Lower leg skin (tissue), 3 donors: ENCODE results near the gene USP31.

Experiments used
- POLR2A ChIP-seq, 2 donors: fragments of 450-650 bp; IDR thresholded peaks; one replicate each; pipeline ENCODE4 v1.6.1; 2016 to 2017; ENCODE audit warnings: antibody characterized with exemption in 2 of 2, mild to moderate bottlenecking in 1 of 2, moderate library complexity in 1 of 2
- TF ChIP-seq, protein P1 (sequence below), 3 donors: fragments of 450-650 bp; IDR thresholded peaks; one replicate each; pipeline ENCODE4 v1.5.1; 2016; ENCODE audit warnings: antibody characterized with exemption in 3 of 3, mild to moderate bottlenecking in 3 of 3, moderate library complexity in 2 of 3

GRCh38 chr16:23124315-23124714 lies 24.9 kb downstream of the USP31 start:
- TF ChIP-seq, protein P1, sequence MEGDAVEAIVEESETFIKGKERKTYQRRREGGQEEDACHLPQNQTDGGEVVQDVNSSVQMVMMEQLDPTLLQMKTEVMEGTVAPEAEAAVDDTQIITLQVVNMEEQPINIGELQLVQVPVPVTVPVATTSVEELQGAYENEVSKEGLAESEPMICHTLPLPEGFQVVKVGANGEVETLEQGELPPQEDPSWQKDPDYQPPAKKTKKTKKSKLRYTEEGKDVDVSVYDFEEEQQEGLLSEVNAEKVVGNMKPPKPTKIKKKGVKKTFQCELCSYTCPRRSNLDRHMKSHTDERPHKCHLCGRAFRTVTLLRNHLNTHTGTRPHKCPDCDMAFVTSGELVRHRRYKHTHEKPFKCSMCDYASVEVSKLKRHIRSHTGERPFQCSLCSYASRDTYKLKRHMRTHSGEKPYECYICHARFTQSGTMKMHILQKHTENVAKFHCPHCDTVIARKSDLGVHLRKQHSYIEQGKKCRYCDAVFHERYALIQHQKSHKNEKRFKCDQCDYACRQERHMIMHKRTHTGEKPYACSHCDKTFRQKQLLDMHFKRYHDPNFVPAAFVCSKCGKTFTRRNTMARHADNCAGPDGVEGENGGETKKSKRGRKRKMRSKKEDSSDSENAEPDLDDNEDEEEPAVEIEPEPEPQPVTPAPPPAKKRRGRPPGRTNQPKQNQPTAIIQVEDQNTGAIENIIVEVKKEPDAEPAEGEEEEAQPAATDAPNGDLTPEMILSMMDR (IDR thresholded peaks at IDR 0.05) = no peak
- no peak for TF ChIP-seq POLR2A (IDR thresholded peaks at IDR 0.05)
